HEK293 (cell line): Measurements from ENCODE around the gene PANK3.

Source experiments
- ZNF121 ChIP-seq: fragments of 450-650 bp; formaldehyde crosslinking; IDR thresholded peaks from 2 replicates; pipeline ENCODE4 v1.5.1; 2016; ENCODE audit warnings: missing biosample characterization, missing genetic modification characterization
- ZNF133 ChIP-seq: fragments of 450-650 bp; formaldehyde crosslinking; IDR thresholded peaks from 2 replicates; pipeline ENCODE4 v1.5.1; 2016; ENCODE audit warnings: missing biosample characterization, missing genetic modification characterization
- ZNF274 ChIP-seq, 2 experiments: fragments of 200-500 bp in 1 of 2; fragments of 450-650 bp in 1 of 2; sonication (Bioruptor generic) in 1 of 2; formaldehyde crosslinking in 1 of 2; IDR thresholded peaks; 2 replicates each; pipeline versions ENCODE4 v1.5.1 to v1.6.1; 2014 to 2016; ENCODE audit warnings: borderline replicate concordance in 1 of 2, inconsistent platforms in 1 of 2, low read length in 1 of 2, missing biosample characterization in 1 of 2, missing genetic modification characterization in 1 of 2
- TF ChIP-seq, protein P1 (sequence below): fragments of 450-650 bp; formaldehyde crosslinking; IDR thresholded peaks from 2 replicates; pipeline ENCODE4 v1.5.1; 2016; ENCODE audit warnings: missing biosample characterization, missing genetic modification characterization
- TF ChIP-seq, protein P2 (sequence below): fragments of 450-650 bp; formaldehyde crosslinking; IDR thresholded peaks from 2 replicates; pipeline ENCODE4; 2016; ENCODE audit warnings: missing biosample characterization, missing genetic modification characterization
- TF ChIP-seq, protein P3 (sequence below): fragments of 450-650 bp; formaldehyde crosslinking; IDR thresholded peaks from 2 replicates; pipeline ENCODE4 v1.5.1; 2016; ENCODE audit warnings: missing biosample characterization, missing genetic modification characterization

DNA sequence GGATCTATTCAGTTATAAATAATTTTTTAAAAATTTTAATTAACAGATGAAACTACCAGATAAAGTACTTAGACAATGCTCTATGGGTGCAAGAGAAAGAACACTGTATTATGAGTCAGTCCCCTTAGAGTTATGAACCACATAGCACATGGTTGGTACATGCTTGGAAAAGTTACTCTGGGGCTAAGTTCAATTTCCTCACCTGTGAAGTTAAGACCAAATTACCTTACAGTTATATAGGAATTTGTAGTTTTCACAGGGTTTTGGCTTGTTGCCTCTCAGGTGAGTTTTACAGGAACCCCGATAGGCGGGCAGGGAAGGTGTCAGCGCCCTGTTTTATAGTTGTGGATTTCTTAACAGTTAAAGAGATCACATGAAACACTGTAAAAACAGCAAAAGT lies 1.2 kb downstream of the PANK3 start:
- TF ChIP-seq, protein P1, sequence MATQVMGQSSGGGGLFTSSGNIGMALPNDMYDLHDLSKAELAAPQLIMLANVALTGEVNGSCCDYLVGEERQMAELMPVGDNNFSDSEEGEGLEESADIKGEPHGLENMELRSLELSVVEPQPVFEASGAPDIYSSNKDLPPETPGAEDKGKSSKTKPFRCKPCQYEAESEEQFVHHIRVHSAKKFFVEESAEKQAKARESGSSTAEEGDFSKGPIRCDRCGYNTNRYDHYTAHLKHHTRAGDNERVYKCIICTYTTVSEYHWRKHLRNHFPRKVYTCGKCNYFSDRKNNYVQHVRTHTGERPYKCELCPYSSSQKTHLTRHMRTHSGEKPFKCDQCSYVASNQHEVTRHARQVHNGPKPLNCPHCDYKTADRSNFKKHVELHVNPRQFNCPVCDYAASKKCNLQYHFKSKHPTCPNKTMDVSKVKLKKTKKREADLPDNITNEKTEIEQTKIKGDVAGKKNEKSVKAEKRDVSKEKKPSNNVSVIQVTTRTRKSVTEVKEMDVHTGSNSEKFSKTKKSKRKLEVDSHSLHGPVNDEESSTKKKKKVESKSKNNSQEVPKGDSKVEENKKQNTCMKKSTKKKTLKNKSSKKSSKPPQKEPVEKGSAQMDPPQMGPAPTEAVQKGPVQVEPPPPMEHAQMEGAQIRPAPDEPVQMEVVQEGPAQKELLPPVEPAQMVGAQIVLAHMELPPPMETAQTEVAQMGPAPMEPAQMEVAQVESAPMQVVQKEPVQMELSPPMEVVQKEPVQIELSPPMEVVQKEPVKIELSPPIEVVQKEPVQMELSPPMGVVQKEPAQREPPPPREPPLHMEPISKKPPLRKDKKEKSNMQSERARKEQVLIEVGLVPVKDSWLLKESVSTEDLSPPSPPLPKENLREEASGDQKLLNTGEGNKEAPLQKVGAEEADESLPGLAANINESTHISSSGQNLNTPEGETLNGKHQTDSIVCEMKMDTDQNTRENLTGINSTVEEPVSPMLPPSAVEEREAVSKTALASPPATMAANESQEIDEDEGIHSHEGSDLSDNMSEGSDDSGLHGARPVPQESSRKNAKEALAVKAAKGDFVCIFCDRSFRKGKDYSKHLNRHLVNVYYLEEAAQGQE (tag by site-specific recombination) = no peak
- TF ChIP-seq, protein P2, sequence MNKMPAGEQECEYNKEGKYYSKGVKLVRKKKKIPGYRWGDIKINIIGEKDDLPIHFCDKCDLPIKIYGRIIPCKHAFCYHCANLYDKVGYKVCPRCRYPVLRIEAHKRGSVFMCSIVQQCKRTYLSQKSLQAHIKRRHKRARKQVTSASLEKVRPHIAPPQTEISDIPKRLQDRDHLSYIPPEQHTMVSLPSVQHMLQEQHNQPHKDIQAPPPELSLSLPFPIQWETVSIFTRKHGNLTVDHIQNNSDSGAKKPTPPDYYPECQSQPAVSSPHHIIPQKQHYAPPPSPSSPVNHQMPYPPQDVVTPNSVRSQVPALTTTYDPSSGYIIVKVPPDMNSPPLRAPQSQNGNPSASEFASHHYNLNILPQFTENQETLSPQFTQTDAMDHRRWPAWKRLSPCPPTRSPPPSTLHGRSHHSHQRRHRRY (tag by site-specific recombination) = no peak
- TF ChIP-seq, protein P3, sequence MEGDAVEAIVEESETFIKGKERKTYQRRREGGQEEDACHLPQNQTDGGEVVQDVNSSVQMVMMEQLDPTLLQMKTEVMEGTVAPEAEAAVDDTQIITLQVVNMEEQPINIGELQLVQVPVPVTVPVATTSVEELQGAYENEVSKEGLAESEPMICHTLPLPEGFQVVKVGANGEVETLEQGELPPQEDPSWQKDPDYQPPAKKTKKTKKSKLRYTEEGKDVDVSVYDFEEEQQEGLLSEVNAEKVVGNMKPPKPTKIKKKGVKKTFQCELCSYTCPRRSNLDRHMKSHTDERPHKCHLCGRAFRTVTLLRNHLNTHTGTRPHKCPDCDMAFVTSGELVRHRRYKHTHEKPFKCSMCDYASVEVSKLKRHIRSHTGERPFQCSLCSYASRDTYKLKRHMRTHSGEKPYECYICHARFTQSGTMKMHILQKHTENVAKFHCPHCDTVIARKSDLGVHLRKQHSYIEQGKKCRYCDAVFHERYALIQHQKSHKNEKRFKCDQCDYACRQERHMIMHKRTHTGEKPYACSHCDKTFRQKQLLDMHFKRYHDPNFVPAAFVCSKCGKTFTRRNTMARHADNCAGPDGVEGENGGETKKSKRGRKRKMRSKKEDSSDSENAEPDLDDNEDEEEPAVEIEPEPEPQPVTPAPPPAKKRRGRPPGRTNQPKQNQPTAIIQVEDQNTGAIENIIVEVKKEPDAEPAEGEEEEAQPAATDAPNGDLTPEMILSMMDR = no peak
- TF ChIP-seq ZNF274 (IDR thresholded peaks at IDR 0.05; ENCODE audit: low read length) (no peak), ZNF274 (tag by site-specific recombination; IDR thresholded peaks at IDR 0.05; ENCODE audit: borderline replicate concordance) (no peak), ZNF121 (no peak), ZNF133 (tag by site-specific recombination) (no peak)
